WTC11 (cell line): ENCODE data around the gene NCBP3.

Experiments used
- AR ChIP-seq: fragments of 250-450 bp; sonication (Bioruptor Pico); IDR thresholded peaks from 2 replicates; pipeline ENCODE4 v1.9.0; 2021; ENCODE audit warnings: mild to moderate bottlenecking
- CTCF ChIP-seq: fragments of 200-600 bp; IDR thresholded peaks from 2 replicates; pipeline ENCODE4 v1.8.0; 2022; ENCODE audit warnings: antibody characterized with exemption
- ETV6 ChIP-seq: sonication (generic); formaldehyde crosslinking; IDR thresholded peaks from 2 replicates; pipeline ENCODE4 v1.8.1; 2022; ENCODE audit warnings: mild to moderate bottlenecking, missing genetic modification reagents
- ZMAT4 ChIP-seq: fragments of 250-450 bp; sonication (Bioruptor Pico); IDR thresholded peaks from 2 replicates; pipeline ENCODE4 v1.9.0; 2021; ENCODE audit warnings: mild to moderate bottlenecking
- ZNF121 ChIP-seq: sonication (generic); formaldehyde crosslinking; IDR thresholded peaks from 2 replicates; pipeline ENCODE4 v1.8.0; 2023; ENCODE audit warnings: missing genetic modification reagents

- no peak for TF ChIP-seq AR (CRISPR knock-in tag)
- no peak for TF ChIP-seq CTCF
- TF ChIP-seq ETV6 (CRISPR knock-in tag) = no peak
- no peak for TF ChIP-seq ZMAT4 (CRISPR knock-in tag)
- TF ChIP-seq ZNF121 (CRISPR knock-in tag) = no peak
Observed at GRCh38 chr17:3888343-3889171, 42.5 kb upstream of the NCBP3 start.
